GM23338 (cell line): Measurements from ENCODE around the gene GNB1L. TPM values are rescaled to one million over a fixed set of nuclear protein-coding genes. Genes with fewer than 3 reads are reported as not detected.

Source experiments
- ATAC-seq: fragments of 200-7000 bp; cut with Tn5 transposase; 3 replicates; pipeline ENCODE4 v1.9.1; 2020
- DNase-seq: peaks from one replicate; pipeline ENCODE4 v3.0.0-alpha.2; 2015; ENCODE audit warnings: low spot score
- H2AFZ ChIP-seq: fragments of 200-600 bp; sonication (generic); 2 replicates; pipeline ENCODE4 v1.8.0; 2016; ENCODE audit warnings: antibody characterized with exemption, mild to moderate bottlenecking, moderate library complexity
- H3F3A ChIP-seq: fragments of 200-600 bp; sonication (generic); replicated peaks from 2 replicates; pipeline ENCODE4 v1.8.0; 2017; ENCODE audit warnings: antibody characterized with exemption, mixed run types, low read depth
- H3K27ac ChIP-seq: fragments of 200-600 bp; sonication (generic); 2 replicates; pipeline ENCODE4 v1.6.1; 2016; ENCODE audit warnings: low read depth
- H3K27me3 ChIP-seq: fragments of 200-600 bp; sonication (generic); 2 replicates; pipeline ENCODE4 v1.8.0; 2016; ENCODE audit warnings: mild to moderate bottlenecking, mixed run types, moderate library complexity; ENCODE audit not compliant: insufficient read depth
- H3K36me3 ChIP-seq: fragments of 200-600 bp; sonication (generic); 2 replicates; pipeline ENCODE4 v1.8.0; 2016; ENCODE audit warnings: mild to moderate bottlenecking; ENCODE audit not compliant: insufficient read depth
- H3K4me1 ChIP-seq: fragments of 200-600 bp; sonication (generic); 2 replicates; pipeline ENCODE4 v1.8.0; 2016; ENCODE audit warnings: mild to moderate bottlenecking, moderate library complexity; ENCODE audit not compliant: insufficient read depth
- H3K4me2 ChIP-seq: fragments of 200-600 bp; sonication (generic); 2 replicates; pipeline ENCODE4 v1.7.1; 2017; ENCODE audit warnings: mixed run types
- H3K4me3 ChIP-seq: fragments of 200-600 bp; sonication (generic); 2 replicates; pipeline ENCODE4 v1.6.1; 2016; ENCODE audit warnings: mixed run types
- H3K79me2 ChIP-seq: fragments of 200-600 bp; sonication (generic); replicated peaks from 2 replicates; pipeline ENCODE4 v1.8.0; 2017; ENCODE audit warnings: mild to moderate bottlenecking; ENCODE audit not compliant: insufficient read depth
- H3K9me2 ChIP-seq: fragments of 200-600 bp; sonication (generic); 2 replicates; pipeline ENCODE4 v1.8.0; 2017; ENCODE audit not compliant: insufficient read depth
- H4K20me1 ChIP-seq: fragments of 200-600 bp; sonication (generic); replicated peaks from 2 replicates; pipeline ENCODE4 v1.8.0; 2017; ENCODE audit warnings: mild to moderate bottlenecking; ENCODE audit not compliant: insufficient read depth
- H3K27ac Mint-ChIP-seq: 2 replicates; pipeline ENCODE4 v1.8.0; 2020; ENCODE audit warnings: inconsistent platforms, mild to moderate bottlenecking, moderate library complexity, mixed read lengths
- H3K27me3 Mint-ChIP-seq: 3 replicates; pipeline ENCODE4 v1.8.0; 2022; ENCODE audit warnings: low read depth, mild to moderate bottlenecking, moderate library complexity, mixed read lengths, inconsistent platforms; ENCODE audit not compliant: insufficient read depth, poor library complexity
- H3K36me3 Mint-ChIP-seq: 3 replicates; pipeline ENCODE4 v1.8.0; 2021; ENCODE audit warnings: low read depth, mild to moderate bottlenecking, inconsistent platforms, moderate library complexity, mixed read lengths
- H3K4me1 Mint-ChIP-seq: 3 replicates; pipeline ENCODE4 v1.8.0; 2020; ENCODE audit warnings: mild to moderate bottlenecking, inconsistent platforms, mixed read lengths
- H3K4me3 Mint-ChIP-seq: 3 replicates; pipeline ENCODE4 v1.8.0; 2021; ENCODE audit warnings: moderate library complexity, mild to moderate bottlenecking, inconsistent platforms, mixed read lengths
- H3K9me3 Mint-ChIP-seq: 3 replicates; pipeline ENCODE4 v1.8.0; 2020; ENCODE audit warnings: moderate library complexity, mild to moderate bottlenecking, inconsistent platforms, mixed read lengths
- CREB1 ChIP-seq: fragments of 250-450 bp; sonication (Bioruptor Pico); IDR thresholded peaks from 2 replicates; pipeline ENCODE4 v1.5.0; 2020; ENCODE audit warnings: low read depth, mild to moderate bottlenecking, moderate library complexity
- CTCF ChIP-seq, 2 experiments: fragments of 200-600 bp in 1 of 2; sonication (generic) in 1 of 2; conservative IDR thresholded peaks; 2 replicates each; pipeline versions ENCODE4 v1.5.1 to v1.6.1; 2016 to 2017; ENCODE audit warnings: antibody characterized with exemption in 2 of 2, low read depth in 2 of 2, mild to moderate bottlenecking in 2 of 2, moderate library complexity in 1 of 2
- ETS1 ChIP-seq: IDR thresholded peaks from 2 replicates; pipeline ENCODE4 v1.6.1; 2016; ENCODE audit warnings: antibody characterized with exemption
- EZH2 ChIP-seq: fragments of 200-600 bp; sonication (generic); IDR thresholded peaks from one replicate; pipeline ENCODE4 v1.8.0; 2017; ENCODE audit warnings: antibody characterized with exemption, mild to moderate bottlenecking, low read depth; ENCODE audit not compliant: unreplicated experiment
- EZH2phosphoT487 ChIP-seq: fragments of 200-600 bp; sonication (generic); IDR thresholded peaks from one replicate; pipeline ENCODE4 v1.8.1; 2018; ENCODE audit warnings: antibody characterized with exemption; ENCODE audit not compliant: unreplicated experiment
- JUNB ChIP-seq: IDR thresholded peaks from one replicate; pipeline ENCODE4 v1.6.1; 2016; ENCODE audit warnings: antibody characterized with exemption; ENCODE audit not compliant: unreplicated experiment
- NANOG ChIP-seq: IDR thresholded peaks from 2 replicates; pipeline ENCODE4 v1.6.1; 2016; ENCODE audit warnings: antibody characterized with exemption, borderline replicate concordance
- POLR2AphosphoS5 ChIP-seq: IDR thresholded peaks from 2 replicates; pipeline ENCODE4 v1.6.1; 2016; ENCODE audit warnings: antibody characterized with exemption, low read depth
- REST ChIP-seq: IDR thresholded peaks from one replicate; pipeline ENCODE4 v1.6.1; 2018; ENCODE audit warnings: antibody characterized with exemption; ENCODE audit not compliant: unreplicated experiment
- STAT1 ChIP-seq: IDR thresholded peaks from one replicate; pipeline ENCODE4 v1.6.1; 2016; ENCODE audit warnings: antibody characterized with exemption; ENCODE audit not compliant: unreplicated experiment
- ZNF114 ChIP-seq: fragments of 250-450 bp; sonication (Bioruptor Pico); IDR thresholded peaks from 2 replicates; pipeline ENCODE4 v1.5.0; 2020; ENCODE audit warnings: mild to moderate bottlenecking, moderate library complexity
- ZNF331 ChIP-seq: fragments of 250-450 bp; sonication (Bioruptor Pico); IDR thresholded peaks from 2 replicates; pipeline ENCODE4 v1.5.0; 2020; ENCODE audit warnings: low read depth, mild to moderate bottlenecking, moderate library complexity
- ZNF462 ChIP-seq: fragments of 250-450 bp; sonication (Bioruptor Pico); IDR thresholded peaks from 2 replicates; pipeline ENCODE4 v1.5.0; 2020; ENCODE audit warnings: mild to moderate bottlenecking, moderate library complexity
- polyA plus RNA-seq: library from polyadenylated mRNA; unstranded; fragments of >200 nt; fragmentation: Nextera tagmentation; extraction: Ambion mirVana; gene quantifications from 2 replicates; pipeline ENCODE4 v1.2.1, GENCODE V29; 2016
- total RNA-seq: library from RNA; depleted of rRNA; stranded (reverse); fragments of >200 nt; shearing (Covaris generic); gene quantifications from 2 replicates; pipeline ENCODE4 v1.2.3, GENCODE V29; 2014

Gene GNB1L
- total and polyA plus RNA-seq, 2 experiments from 2014 or later: 15.2 to 27.8 TPM

- Histone ChIP-seq H3K27me3 (no peaks in the 10 kb centered on the region), H3K36me3 (no peaks in the 10 kb centered on the region), H3K9me2 (no peaks in the 10 kb centered on the region), H3K4me3 (no peak overlapping the region), H3K27ac (no peak overlapping the region), H3F3A (no peaks in the 10 kb centered on the region), H3K79me2 (no peaks in the 10 kb centered on the region), H4K20me1 (no peaks in the 10 kb centered on the region), H2AFZ (no peak overlapping the region), H3K4me1 (no peaks in the 10 kb centered on the region), H3K4me2 (no peak overlapping the region)
- TF ChIP-seq EZH2 (no peak), REST (no peak), JUNB (no peak), ZNF114 (CRISPR knock-in tag) (no peak), ZNF331 (CRISPR knock-in tag) (no peak), CTCF (conservative IDR thresholded peaks at IDR 0.05; ENCODE audit: low read depth in 2 of 2) (no peak), NANOG (no peak), ZNF462 (CRISPR knock-in tag) (no peak), ETS1 (no peak), CREB1 (CRISPR knock-in tag) (no peak), EZH2phosphoT487 (no peak), POLR2AphosphoS5 (no peak), STAT1 (no peak)
- Mint-ChIP-seq H3K9me3 (no peaks in the 10 kb centered on the region), H3K4me3 (no peak overlapping the region), H3K27me3 (peaks cover 6% of the 10 kb centered on the region), H3K27ac (no peak overlapping the region), H3K36me3 (no peaks in the 10 kb centered on the region), H3K4me1 (peaks cover 9% of the 10 kb centered on the region)
- DNase-seq (no peak), ATAC-seq (no peak)
Observed at GRCh38 chr22:19743081-19743480, 111.6 kb downstream of the GNB1L start.
